ENCODE measurements around the gene PTPA. TPM values are rescaled to one million over a fixed set of nuclear protein-coding genes. Genes with fewer than 3 reads are reported as not detected.
A peak's percentile ranks its signal among the peaks of the same experiment; 100 is the strongest.

Gene PTPA
- total and polyA plus RNA-seq, 12 donors = 106 to 227 (median 186) TPM

GRCh38 chr9:129084087-129084486 is 27.1 kb upstream of the PTPA start:
- peaks cover 0 to 47% (median 24%) of the 10 kb centered on the region in 9 donors for H3K36me3 ChIP-seq
- intact Hi-C loops (cut with DNase I) = no loop called here
- TF ChIP-seq CTCF (IDR thresholded peaks at IDR 0.05) = no peak

DNA sequence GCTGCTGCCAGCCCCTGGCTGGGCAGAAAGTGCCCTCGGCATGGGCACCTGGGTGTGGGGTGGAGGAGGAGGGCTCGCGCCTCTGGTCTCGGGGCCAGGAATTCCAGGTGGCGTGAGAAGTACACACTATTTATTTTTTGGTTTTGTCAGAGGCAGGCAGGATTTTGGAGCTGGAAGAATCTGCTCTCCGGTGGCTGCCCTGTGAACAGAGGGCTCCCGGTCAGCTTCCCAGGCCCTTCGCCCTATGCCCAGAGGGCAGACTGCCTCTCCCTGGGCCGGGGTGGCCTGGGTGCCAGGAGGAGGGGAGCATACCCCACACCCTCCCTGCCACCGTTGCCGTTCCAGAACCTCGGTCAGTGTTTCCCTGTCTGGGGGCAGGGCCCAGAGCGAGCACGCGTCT is 22.0 kb upstream of the PTPA start:
- Histone ChIP-seq H3K9me3 (no peaks in the 10 kb centered on the region), H3K4me1 (peaks cover 0 to 3% (median 0%) of the 10 kb centered on the region in 9 donors), H3K27me3 (no peaks in the 10 kb centered on the region), H3K27ac (no peak overlapping the region), H3K36me3 (peaks cover 0 to 66% (median 24%) of the 10 kb centered on the region in 9 donors), H3K4me3 (no peak overlapping the region)
- DNase-seq = no peak
- WGBS, 2 donors = 91 to 93% methylated on average over 15 of the region's 15 CpGs
- intact Hi-C loops (cut with DNase I) = no loop called here
- no peak for ATAC-seq
- no peak for TF ChIP-seq CTCF (IDR thresholded peaks at IDR 0.05)

More at GRCh38 chr9:129084087-129084486, 27.1 kb upstream of the PTPA start:
- Histone ChIP-seq H3K4me1 (peaks cover 11 to 29% (median 19%) of the 10 kb centered on the region in 9 donors), H3K4me3 (no peak overlapping the region), H3K27me3 (no peaks in the 10 kb centered on the region), H3K9me3 (no peaks in the 10 kb centered on the region), H3K27ac (no peak overlapping the region)
- WGBS, 2 donors = 85 to 90% methylated on average over 7 of the region's 7 CpGs
- DNase-seq (no peak), ATAC-seq (no peak)

- Histone ChIP-seq H3K27me3 (no peaks in the 10 kb centered on the region), H3K27ac (peak overlapping the region in 5 of 10 donors; percentile 29 to 53 (median 35)), H3K36me3 (peaks cover 0 to 66% (median 20%) of the 10 kb centered on the region in 9 donors), H3K9me3 (no peaks in the 10 kb centered on the region), H3K4me1 (peaks cover 0 to 10% (median 0%) of the 10 kb centered on the region in 9 donors), H3K4me3 (no peak overlapping the region)
- ATAC-seq (peak in 4 of 8 donors; percentile 6 to 10 (median 7)), DNase-seq (no peak)
- no peak for TF ChIP-seq CTCF (IDR thresholded peaks at IDR 0.05)
- WGBS, 2 donors = 85 to 87% methylated on average over 20 of the region's 20 CpGs
- intact Hi-C loops (cut with DNase I) = no loop called here
Observed at GRCh38 chr9:129093602-129094386, 17.4 kb upstream of the PTPA start.

DNA sequence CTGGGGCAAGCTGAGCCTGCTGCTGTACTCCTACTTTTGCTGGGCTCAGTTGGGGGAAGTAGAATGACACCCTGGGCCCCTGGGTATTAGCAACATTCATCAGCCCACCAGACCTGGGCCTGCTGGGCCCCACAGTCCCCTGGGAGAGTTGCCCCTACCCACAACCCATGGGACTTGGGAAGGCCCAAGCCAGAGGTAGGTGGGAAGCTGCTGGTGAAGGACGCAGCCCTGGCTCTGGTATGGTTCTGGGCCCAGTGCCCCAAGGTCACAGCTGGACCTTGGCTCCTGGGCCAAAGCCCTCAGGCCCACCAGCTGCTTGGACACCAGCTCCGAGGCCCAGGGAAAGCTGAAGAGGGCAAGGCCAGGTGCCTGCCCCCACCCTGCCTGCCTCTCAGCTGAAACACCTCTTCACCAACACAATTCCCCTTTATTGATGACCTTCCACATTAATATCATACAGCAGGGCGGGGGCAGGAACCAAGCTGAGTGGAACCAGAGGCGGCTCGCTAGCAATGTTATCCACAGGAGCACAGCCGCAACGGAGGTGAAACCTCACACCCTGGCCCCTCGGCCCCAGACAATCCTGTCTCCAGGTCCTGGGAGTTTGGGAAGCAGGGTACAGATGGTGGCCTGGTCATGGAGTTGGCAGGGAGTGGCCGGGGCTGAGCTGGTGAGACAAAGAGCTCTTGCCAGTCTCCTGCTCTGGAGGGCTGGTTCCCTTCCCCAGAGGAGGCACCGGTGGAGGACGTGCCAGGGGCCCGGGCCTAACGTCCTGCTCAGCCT is 16.6 kb upstream of the PTPA start:
- WGBS, 2 donors = 83 to 87% methylated on average over 13 of the region's 13 CpGs
- peaks cover 0 to 61% (median 20%) of the 10 kb centered on the region in 9 donors for H3K36me3 ChIP-seq

More for the DNA sequence above, 16.6 kb upstream of the PTPA start:
- no peak for TF ChIP-seq CTCF (IDR thresholded peaks at IDR 0.05)
- intact Hi-C loops (cut with DNase I) = no loop called here
- Histone ChIP-seq H3K27ac (peak overlapping the region in 6 of 10 donors; percentile 29 to 53 (median 38)), H3K4me3 (no peak overlapping the region), H3K9me3 (no peaks in the 10 kb centered on the region), H3K4me1 (peaks cover 0 to 10% (median 0%) of the 10 kb centered on the region in 9 donors), H3K27me3 (no peaks in the 10 kb centered on the region)
- peak; percentile 31 to 73 (median 58) for ATAC-seq
- no peak for DNase-seq

Data from heart right ventricle (tissue), 16 donors.